GM11168 (cell line): ENCODE results near the gene TYW5.
"Not testable (repeated sequence)": the region's sequence is repeated elsewhere in the genome, so short reads cannot be mapped to it uniquely, and the experiment has no call there.

Experiments
- in situ Hi-C: fragments of 300-500 bp; cut with MboI; formaldehyde crosslinking; loops from one replicate; pipeline ENCODE4 v1.12.0; 2022; ENCODE audit warnings: low sequenced_read_pairs; ENCODE audit not compliant: unreplicated experiment

TYW5 gene

DNA sequence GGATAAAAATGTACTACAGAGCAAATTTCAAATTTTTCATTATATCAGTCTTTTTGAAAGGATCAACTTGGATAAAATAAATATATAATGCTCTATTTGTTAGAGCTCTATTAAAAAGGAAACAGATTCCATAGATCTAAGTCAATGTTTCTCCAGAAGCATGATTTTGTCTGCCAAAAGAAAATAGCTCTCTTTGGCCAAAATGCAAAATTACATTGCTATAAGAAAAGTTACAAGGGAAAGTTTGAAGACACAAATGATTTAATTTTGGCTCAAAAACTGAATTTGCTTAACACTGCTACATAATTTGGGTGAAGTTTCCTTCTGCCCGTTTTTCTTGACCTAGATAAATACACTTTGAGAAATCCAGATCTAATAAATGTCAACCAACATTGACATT, 28.5 kb downstream of the TYW5 start:
- in situ Hi-C loops: no loop called here

DNA sequence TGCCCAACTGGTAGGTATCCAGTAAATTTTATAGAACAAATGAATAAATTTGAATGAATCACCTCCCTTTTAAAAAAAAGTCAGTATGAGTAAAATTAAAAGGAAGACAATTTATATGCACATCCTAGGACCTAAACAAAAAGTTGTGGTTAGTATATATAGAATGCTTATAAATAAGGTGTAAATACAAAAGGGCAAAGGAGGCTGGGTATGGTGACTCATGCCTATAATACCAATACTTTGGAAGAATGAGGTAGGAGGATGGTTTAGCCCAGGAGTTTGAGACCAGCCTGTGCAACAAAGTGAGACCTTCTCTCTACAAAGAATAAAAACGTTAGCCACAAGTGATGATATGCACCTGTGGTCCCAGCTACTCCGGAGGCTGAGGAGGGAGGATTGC, 31.4 kb downstream of the TYW5 start:
- in situ Hi-C loops: no loop called here

GRCh38 chr2:199922856-199923255, 32.4 kb downstream of the TYW5 start:
- in situ Hi-C loops: no loop called here

- in situ Hi-C loops: no loop called here
These were observed 38.3 kb downstream of the TYW5 start for GRCh38 chr2:199916980-199917379.

GRCh38 chr2:199914372-199914958, 40.8 kb downstream of the TYW5 start:
- in situ Hi-C loops: no loop called here

- in situ Hi-C loops: not testable (repeated sequence)
These were observed 42.7 kb downstream of the TYW5 start for GRCh38 chr2:199912553-199913114.

DNA sequence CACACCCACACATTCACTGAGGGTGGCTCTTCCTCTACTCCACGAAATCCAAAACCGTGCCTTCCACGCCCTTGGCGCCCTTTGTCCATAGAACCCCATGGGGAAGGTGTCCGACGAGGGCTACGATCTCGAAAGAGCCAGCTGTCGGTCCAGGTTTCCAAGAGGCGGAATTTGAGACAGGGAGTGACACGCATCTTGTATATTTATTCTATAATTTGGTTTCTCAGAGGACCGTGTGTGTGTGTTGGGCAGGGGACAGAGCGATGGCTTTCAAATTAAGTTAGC, 43.5 kb downstream of the TYW5 start:
- in situ Hi-C loops: no loop called here

DNA sequence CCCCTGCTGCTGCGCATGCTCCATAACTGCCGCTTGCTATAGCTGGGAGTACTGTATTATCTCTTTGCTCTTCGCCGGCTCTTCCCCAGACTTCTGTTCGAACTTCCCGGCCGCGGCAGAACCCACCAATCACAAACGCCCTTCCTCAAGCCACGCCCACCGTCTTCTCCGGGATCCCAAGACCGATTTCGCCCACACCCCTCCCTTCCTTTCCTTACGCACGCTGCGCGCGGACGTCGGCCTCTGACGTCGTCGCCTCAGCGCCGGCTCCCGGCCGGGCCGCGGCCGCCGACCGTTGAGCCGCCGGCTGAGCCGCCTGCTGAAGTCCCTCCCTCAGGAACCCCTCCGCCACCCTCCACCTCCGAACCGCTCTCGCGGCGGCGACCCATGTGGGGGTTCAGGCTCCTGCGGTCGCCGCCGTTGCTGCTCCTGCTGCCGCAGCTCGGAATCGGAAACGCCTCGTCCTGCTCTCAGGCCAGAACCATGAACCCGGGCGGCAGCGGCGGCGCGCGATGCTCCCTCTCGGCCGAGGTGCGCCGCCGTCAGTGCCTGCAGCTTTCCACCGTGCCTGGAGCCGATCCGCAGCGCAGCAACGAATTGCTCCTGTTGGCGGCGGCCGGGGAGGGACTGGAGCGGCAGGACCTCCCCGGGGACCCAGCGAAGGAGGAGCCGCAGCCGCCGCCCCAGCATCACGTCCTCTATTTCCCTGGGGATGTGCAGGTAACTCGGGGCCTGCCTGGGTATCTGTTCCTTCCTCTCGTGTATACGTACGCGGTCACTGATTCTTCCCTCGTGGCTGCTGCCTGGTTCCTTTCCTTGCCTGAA, 44.0 kb downstream of the TYW5 start, which contains the start of gene C2orf69:
Gene C2orf69, plus strand, starts transcription at position 242 of the 825 bp plus-strand sequence. Its CDS starts 146 bp downstream, at position 388.
- in situ Hi-C loops: no loop called here

GRCh38 chr2:199910338-199911051, 44.8 kb downstream of the TYW5 start:
- in situ Hi-C loops: no loop called here

GRCh38 chr2:199907008-199907714, 48.1 kb downstream of the TYW5 start:
- in situ Hi-C loops: no loop called here

DNA sequence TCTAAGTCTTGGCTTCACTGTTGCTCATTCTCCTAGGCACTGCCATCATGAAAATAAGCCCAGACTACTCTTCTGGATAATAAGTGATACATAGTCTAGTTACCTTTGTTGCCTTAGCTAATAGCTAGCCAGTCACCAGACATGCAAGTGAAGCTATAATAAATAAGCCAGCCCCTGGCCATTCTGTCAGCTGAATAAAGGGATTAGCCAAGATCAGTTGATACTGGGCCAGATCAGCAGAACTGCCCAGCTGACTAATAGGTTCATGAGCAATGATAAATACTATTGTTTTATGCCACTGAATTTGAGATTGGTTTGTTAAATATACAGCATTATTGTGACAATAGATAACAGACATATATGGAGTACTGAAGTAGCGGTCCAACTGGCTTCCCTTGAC, 52.2 kb downstream of the TYW5 start:
- in situ Hi-C loops: no loop called here

- in situ Hi-C loops: no loop called here
These were observed 52.7 kb downstream of the TYW5 start for GRCh38 chr2:199902486-199903110.

DNA sequence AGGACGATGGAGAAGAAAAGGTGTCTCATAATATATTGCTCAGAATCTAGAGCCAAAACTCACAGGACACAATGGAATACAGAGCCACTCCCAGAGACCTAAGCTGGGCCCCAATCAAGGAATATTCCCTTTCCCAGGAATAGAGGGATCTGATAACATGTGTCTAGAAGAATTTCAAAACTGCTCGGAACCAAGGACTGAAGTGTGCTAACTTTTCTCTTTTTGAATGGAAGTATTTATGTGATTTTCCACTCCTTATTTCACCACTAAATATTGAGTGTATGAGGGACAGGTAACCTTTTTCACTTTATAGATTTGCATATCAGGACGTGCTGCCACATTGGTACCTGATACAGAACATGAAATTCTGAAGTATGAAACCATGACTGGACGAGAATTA, 53.3 kb downstream of the TYW5 start:
- in situ Hi-C loops: no loop called here

- in situ Hi-C loops: no loop called here
These were observed 58.7 kb downstream of the TYW5 start for GRCh38 chr2:199896617-199897016.

DNA sequence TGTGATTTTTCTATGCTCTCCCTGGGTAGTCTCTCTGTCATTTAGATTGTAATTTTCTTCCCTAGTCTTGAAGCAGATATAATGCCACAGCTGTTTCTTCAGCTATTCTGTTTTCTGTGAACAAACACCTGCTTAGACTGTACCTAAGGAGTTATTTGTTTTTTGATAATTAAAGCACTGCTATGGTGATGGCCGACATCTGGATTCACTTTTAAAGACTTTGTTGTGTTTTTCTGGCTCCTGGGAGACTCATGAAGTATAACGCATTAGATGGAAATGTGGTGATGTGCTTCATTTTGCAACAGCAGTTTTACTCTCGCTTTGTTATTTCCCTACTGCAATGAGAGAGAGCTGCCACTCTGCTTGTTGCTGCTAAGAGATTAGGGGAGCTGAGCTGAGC, 59.9 kb downstream of the TYW5 start:
- in situ Hi-C loops: no loop called here

- in situ Hi-C loops: no loop called here
These were observed 71.6 kb downstream of the TYW5 start for GRCh38 chr2:199883474-199884212.

GRCh38 chr2:199882667-199883066, 72.6 kb downstream of the TYW5 start:
- in situ Hi-C loops: no loop called here
